ENCODE measurements around the gene PMPCA. TPM values are rescaled to one million over a fixed set of nuclear protein-coding genes. Genes with fewer than 3 reads are reported as not detected.
A peak's percentile ranks its signal among the peaks of the same experiment; 100 is the strongest.

Gene PMPCA
- total and polyA plus RNA-seq, 2 experiments from 2014 or later, result 61.3 to 88.2 TPM

DNA sequence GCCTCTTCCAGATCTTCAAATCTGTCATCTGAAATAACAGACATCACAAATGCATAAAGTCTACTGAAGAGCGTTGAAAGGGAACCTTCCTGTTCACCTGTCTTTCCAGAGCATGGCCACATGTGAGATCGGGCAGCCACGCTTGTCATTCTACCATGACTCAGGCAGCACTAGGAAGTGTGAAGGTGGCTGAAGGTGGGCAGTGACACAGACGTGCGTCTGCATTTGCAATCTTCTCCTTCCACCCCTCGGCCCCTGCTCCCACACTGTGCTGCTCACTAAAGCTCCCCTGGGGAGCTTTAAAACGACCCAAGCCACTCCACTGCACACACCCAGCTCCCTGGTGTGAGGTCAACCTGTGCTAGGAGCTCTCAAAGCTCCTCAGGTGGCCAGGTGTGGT, 2.5 kb upstream of the PMPCA start (continued):
- TF ChIP-seq, protein P1, sequence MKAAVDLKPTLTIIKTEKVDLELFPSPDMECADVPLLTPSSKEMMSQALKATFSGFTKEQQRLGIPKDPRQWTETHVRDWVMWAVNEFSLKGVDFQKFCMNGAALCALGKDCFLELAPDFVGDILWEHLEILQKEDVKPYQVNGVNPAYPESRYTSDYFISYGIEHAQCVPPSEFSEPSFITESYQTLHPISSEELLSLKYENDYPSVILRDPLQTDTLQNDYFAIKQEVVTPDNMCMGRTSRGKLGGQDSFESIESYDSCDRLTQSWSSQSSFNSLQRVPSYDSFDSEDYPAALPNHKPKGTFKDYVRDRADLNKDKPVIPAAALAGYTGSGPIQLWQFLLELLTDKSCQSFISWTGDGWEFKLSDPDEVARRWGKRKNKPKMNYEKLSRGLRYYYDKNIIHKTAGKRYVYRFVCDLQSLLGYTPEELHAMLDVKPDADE (IDR thresholded peaks at IDR 0.05), result no peak
- TF ChIP-seq STAT1 (IDR thresholded peaks at IDR 0.05; ENCODE audit: unreplicated experiment), result no peak
- no peak for TF ChIP-seq NANOG (IDR thresholded peaks at IDR 0.05; ENCODE audit: borderline replicate concordance)

DNA sequence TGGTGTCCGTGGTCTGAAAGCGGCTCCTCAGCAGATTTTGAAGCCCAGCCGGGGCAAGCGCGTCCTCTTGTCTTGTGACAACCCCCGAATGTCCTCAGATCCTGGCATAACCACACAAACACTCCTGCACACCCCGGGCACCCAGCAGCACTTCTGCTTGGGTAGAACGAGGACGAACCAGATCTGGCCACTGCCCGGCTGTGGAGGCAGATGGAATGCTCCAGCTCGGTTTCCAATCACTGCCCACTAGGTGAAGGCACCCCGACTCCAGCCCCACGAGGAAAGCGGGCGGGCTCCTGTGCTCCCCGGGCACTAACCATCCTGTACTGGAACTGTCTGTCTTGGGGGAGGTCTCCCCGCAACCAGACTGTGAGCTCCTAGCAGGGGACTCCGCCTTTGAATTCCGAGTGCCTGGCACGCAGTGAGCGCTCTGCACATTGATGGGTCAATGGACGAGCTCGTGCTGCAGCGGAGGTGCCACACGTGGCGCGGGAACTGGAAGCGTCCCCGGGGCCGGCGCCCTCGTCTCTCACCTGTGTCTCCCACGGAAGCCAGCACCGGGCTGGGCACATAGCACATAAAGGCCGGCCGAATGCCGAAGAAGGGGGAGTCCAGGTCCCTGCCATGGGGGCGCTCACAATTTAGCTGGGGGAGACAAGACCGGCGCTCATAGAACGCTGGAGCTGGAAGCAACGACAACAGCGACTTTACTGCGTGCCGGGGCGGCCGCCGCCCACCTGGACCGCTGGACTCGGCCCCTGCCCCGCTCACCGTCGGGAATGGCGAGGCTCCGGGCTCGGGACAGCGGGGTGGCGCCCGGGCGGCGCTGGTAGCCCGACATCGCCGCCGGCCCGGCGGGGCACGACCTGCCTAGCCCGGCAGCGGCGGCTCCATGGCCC, 652 bp upstream of the PMPCA start:
- peak; percentile 65 for ATAC-seq
- H3K4me3 ChIP-seq, result peak overlapping the region; percentile 96
- no peak overlapping the region; the same call in 1 of the 2 replicates for H2AFZ ChIP-seq
- peaks cover 43% of the 10 kb centered on the region for H3K36me3 ChIP-seq (ENCODE audit: insufficient read depth)
- H3K4me2 ChIP-seq, result peak overlapping the region; percentile 96
- H3F3A ChIP-seq (replicated peaks; ENCODE audit: low read depth), result peaks cover 16% of the 10 kb centered on the region
- Mint-ChIP-seq H3K9me3 (no peaks in the 10 kb centered on the region), H3K27ac (peak overlapping the region; percentile 96), H3K27me3 (ENCODE audit: insufficient read depth, low read depth, poor library complexity) (peaks cover 30% of the 10 kb centered on the region), H3K36me3 (ENCODE audit: low read depth) (peaks cover 73% of the 10 kb centered on the region), H3K4me1 (peaks cover 20% of the 10 kb centered on the region), H3K4me3 (peak overlapping the region; percentile 96)
- peaks cover 68% of the 10 kb centered on the region for H3K79me2 ChIP-seq (replicated peaks; ENCODE audit: insufficient read depth)
- peaks cover 24% of the 10 kb centered on the region for H4K20me1 ChIP-seq (replicated peaks; ENCODE audit: insufficient read depth)
- no peaks in the 10 kb centered on the region for H3K27me3 ChIP-seq (ENCODE audit: insufficient read depth)
- no peaks in the 10 kb centered on the region for H3K9me2 ChIP-seq (ENCODE audit: insufficient read depth)
- 0 out of 2 replicates have a peak overlapping the region, but pooled peaks have one; percentile 39 for H3K27ac ChIP-seq (ENCODE audit: low read depth)
- peak; percentile 48 for DNase-seq (ENCODE audit: low spot score)
- peaks cover 17% of the 10 kb centered on the region; the same call in 1 of the 2 replicates for H3K4me1 ChIP-seq (ENCODE audit: insufficient read depth)
- TF ChIP-seq STAT1 (IDR thresholded peaks at IDR 0.05; ENCODE audit: unreplicated experiment) (no peak), ZNF331 (CRISPR knock-in tag; IDR thresholded peaks at IDR 0.05; ENCODE audit: low read depth) (no peak), EZH2 (IDR thresholded peaks at IDR 0.05; ENCODE audit: low read depth, unreplicated experiment) (no peak), ZNF114 (CRISPR knock-in tag; IDR thresholded peaks at IDR 0.05) (no peak), NANOG (IDR thresholded peaks at IDR 0.05; ENCODE audit: borderline replicate concordance) (no peak), CREB1 (CRISPR knock-in tag; IDR thresholded peaks at IDR 0.05; ENCODE audit: low read depth) (no peak), EZH2phosphoT487 (IDR thresholded peaks at IDR 0.05; ENCODE audit: unreplicated experiment) (no peak)
- TF ChIP-seq, protein P2, sequence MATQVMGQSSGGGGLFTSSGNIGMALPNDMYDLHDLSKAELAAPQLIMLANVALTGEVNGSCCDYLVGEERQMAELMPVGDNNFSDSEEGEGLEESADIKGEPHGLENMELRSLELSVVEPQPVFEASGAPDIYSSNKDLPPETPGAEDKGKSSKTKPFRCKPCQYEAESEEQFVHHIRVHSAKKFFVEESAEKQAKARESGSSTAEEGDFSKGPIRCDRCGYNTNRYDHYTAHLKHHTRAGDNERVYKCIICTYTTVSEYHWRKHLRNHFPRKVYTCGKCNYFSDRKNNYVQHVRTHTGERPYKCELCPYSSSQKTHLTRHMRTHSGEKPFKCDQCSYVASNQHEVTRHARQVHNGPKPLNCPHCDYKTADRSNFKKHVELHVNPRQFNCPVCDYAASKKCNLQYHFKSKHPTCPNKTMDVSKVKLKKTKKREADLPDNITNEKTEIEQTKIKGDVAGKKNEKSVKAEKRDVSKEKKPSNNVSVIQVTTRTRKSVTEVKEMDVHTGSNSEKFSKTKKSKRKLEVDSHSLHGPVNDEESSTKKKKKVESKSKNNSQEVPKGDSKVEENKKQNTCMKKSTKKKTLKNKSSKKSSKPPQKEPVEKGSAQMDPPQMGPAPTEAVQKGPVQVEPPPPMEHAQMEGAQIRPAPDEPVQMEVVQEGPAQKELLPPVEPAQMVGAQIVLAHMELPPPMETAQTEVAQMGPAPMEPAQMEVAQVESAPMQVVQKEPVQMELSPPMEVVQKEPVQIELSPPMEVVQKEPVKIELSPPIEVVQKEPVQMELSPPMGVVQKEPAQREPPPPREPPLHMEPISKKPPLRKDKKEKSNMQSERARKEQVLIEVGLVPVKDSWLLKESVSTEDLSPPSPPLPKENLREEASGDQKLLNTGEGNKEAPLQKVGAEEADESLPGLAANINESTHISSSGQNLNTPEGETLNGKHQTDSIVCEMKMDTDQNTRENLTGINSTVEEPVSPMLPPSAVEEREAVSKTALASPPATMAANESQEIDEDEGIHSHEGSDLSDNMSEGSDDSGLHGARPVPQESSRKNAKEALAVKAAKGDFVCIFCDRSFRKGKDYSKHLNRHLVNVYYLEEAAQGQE (IDR thresholded peaks at IDR 0.05; ENCODE audit: unreplicated experiment), result no peak
- TF ChIP-seq, protein P1 (IDR thresholded peaks at IDR 0.05), result no peak
- TF ChIP-seq, protein P3, sequence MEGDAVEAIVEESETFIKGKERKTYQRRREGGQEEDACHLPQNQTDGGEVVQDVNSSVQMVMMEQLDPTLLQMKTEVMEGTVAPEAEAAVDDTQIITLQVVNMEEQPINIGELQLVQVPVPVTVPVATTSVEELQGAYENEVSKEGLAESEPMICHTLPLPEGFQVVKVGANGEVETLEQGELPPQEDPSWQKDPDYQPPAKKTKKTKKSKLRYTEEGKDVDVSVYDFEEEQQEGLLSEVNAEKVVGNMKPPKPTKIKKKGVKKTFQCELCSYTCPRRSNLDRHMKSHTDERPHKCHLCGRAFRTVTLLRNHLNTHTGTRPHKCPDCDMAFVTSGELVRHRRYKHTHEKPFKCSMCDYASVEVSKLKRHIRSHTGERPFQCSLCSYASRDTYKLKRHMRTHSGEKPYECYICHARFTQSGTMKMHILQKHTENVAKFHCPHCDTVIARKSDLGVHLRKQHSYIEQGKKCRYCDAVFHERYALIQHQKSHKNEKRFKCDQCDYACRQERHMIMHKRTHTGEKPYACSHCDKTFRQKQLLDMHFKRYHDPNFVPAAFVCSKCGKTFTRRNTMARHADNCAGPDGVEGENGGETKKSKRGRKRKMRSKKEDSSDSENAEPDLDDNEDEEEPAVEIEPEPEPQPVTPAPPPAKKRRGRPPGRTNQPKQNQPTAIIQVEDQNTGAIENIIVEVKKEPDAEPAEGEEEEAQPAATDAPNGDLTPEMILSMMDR (conservative IDR thresholded peaks at IDR 0.05; ENCODE audit: low read depth in 2 of 2), result no peak

All from GM23338 (cell line).